HEK293 (cell line): ENCODE measurements around the gene SETD5.

Source experiments
- CTCF ChIA-PET: fragments of 350-600 bp; formaldehyde crosslinking; extraction: SDS; loops from one replicate; lab custom pipeline; 2021; ENCODE audit warnings: antibody characterized with exemption; lab: Yijun Ruan, JAX
- POLR2A ChIA-PET: fragments of 300-600 bp; formaldehyde crosslinking; extraction: SDS; loops from one replicate; lab custom pipeline; 2020; ENCODE audit warnings: antibody characterized with exemption, inconsistent platforms; lab: Yijun Ruan, JAX
- H3K27ac ChIP-seq: fragments of 200-500 bp; sonication (Bioruptor generic); 2 replicates; pipeline ENCODE4 v1.5.1; 2014; ENCODE audit warnings: low read depth, low read length, control low read depth, inconsistent platforms; ENCODE audit errors: extremely low read depth
- H3K36me3 ChIP-seq, 2 experiments: fragments of 200-500 bp in 1 of 2; sonication (Bioruptor generic) in 1 of 2; 1 replicate in 1 of 2; 2 replicates in 1 of 2; pipeline ENCODE4 v1.5.1; 2014 to 2017; ENCODE audit warnings: inconsistent platforms in 2 of 2, low read length in 2 of 2; ENCODE audit not compliant: control insufficient read depth in 2 of 2, insufficient read depth in 1 of 2
- H3K4me1 ChIP-seq: fragments of 200-500 bp; sonication (Bioruptor generic); 2 replicates; pipeline ENCODE4 v1.5.1; 2014; ENCODE audit warnings: mild to moderate bottlenecking, low read length, inconsistent platforms; ENCODE audit not compliant: control insufficient read depth, insufficient read depth
- H3K4me3 ChIP-seq: 2 replicates; pipeline ENCODE4 v1.5.1; 2011; ENCODE audit warnings: low read depth, mild to moderate bottlenecking, control low read depth, low read length, moderate library complexity
- H3K9me3 ChIP-seq: fragments of 200-500 bp; sonication (Bioruptor generic); 2 replicates; pipeline ENCODE4 v1.5.1; 2014; ENCODE audit warnings: low read depth, low read length, inconsistent platforms; ENCODE audit not compliant: control insufficient read depth, insufficient read depth
- GLIS1 ChIP-seq: fragments of 450-650 bp; formaldehyde crosslinking; IDR thresholded peaks from 2 replicates; pipeline ENCODE4 v1.5.1; 2016; ENCODE audit warnings: missing biosample characterization, missing genetic modification characterization
- KLF1 ChIP-seq: fragments of 450-650 bp; formaldehyde crosslinking; IDR thresholded peaks from 2 replicates; pipeline ENCODE4 v1.5.1; 2016; ENCODE audit warnings: missing biosample characterization, missing genetic modification characterization
- KLF7 ChIP-seq: fragments of 450-650 bp; formaldehyde crosslinking; IDR thresholded peaks from 2 replicates; pipeline ENCODE4 v1.5.1; 2016; ENCODE audit warnings: missing biosample characterization, missing genetic modification characterization, borderline replicate concordance
- PRDM1 ChIP-seq: fragments of 450-650 bp; formaldehyde crosslinking; IDR thresholded peaks from 2 replicates; pipeline ENCODE4; 2016; ENCODE audit warnings: missing biosample characterization, missing genetic modification characterization
- REPIN1 ChIP-seq: fragments of 450-650 bp; formaldehyde crosslinking; IDR thresholded peaks from 2 replicates; pipeline ENCODE4 v1.5.1; 2017; ENCODE audit warnings: missing biosample characterization, missing genetic modification characterization, low read depth
- SCRT1 ChIP-seq: fragments of 450-650 bp; formaldehyde crosslinking; IDR thresholded peaks from 2 replicates; pipeline ENCODE4 v1.5.1; 2016; ENCODE audit warnings: missing biosample characterization, missing genetic modification characterization, borderline replicate concordance
- SP2 ChIP-seq: fragments of 450-650 bp; formaldehyde crosslinking; IDR thresholded peaks from 2 replicates; pipeline ENCODE4 v1.5.1; 2016; ENCODE audit warnings: missing biosample characterization, missing genetic modification characterization
- SP7 ChIP-seq: fragments of 450-650 bp; formaldehyde crosslinking; IDR thresholded peaks from 2 replicates; pipeline ENCODE4 v1.5.1; 2016; ENCODE audit warnings: missing biosample characterization, missing genetic modification characterization
- ZBTB21 ChIP-seq: fragments of 450-650 bp; formaldehyde crosslinking; IDR thresholded peaks from 2 replicates; pipeline ENCODE4 v1.5.1; 2017; ENCODE audit warnings: missing biosample characterization, missing genetic modification characterization
- ZBTB48 ChIP-seq: fragments of 450-650 bp; formaldehyde crosslinking; IDR thresholded peaks from 2 replicates; pipeline ENCODE4 v1.5.1; 2016; ENCODE audit warnings: missing biosample characterization, missing genetic modification characterization
- ZBTB8A ChIP-seq: fragments of 450-650 bp; formaldehyde crosslinking; IDR thresholded peaks from 2 replicates; pipeline ENCODE4 v1.5.1; 2016; ENCODE audit warnings: missing biosample characterization, missing genetic modification characterization
- ZNF184 ChIP-seq: fragments of 450-650 bp; IDR thresholded peaks from 2 replicates; pipeline ENCODE4 v1.5.1; 2018; ENCODE audit warnings: missing biosample characterization, mild to moderate bottlenecking, missing genetic modification characterization
- ZNF214 ChIP-seq: fragments of 450-650 bp; formaldehyde crosslinking; IDR thresholded peaks from 2 replicates; pipeline ENCODE4 v1.5.1; 2017; ENCODE audit warnings: missing biosample characterization, mild to moderate bottlenecking, missing genetic modification characterization, borderline replicate concordance
- ZNF23 ChIP-seq: fragments of 450-650 bp; formaldehyde crosslinking; IDR thresholded peaks from 2 replicates; pipeline ENCODE4 v1.5.1; 2016; ENCODE audit warnings: missing biosample characterization, missing genetic modification characterization, borderline replicate concordance
- ZNF341 ChIP-seq: fragments of 450-650 bp; formaldehyde crosslinking; IDR thresholded peaks from 2 replicates; pipeline ENCODE4; 2016; ENCODE audit warnings: low read depth, missing biosample characterization, missing genetic modification characterization
- ZNF416 ChIP-seq: fragments of 450-650 bp; formaldehyde crosslinking; IDR thresholded peaks from 2 replicates; pipeline ENCODE4 v1.5.1; 2016; ENCODE audit warnings: missing biosample characterization, missing genetic modification characterization
- ZNF514 ChIP-seq: fragments of 450-650 bp; formaldehyde crosslinking; IDR thresholded peaks from 2 replicates; pipeline ENCODE4 v1.5.1; 2016; ENCODE audit warnings: missing biosample characterization, missing genetic modification characterization
- ZNF521 ChIP-seq: fragments of 450-650 bp; formaldehyde crosslinking; IDR thresholded peaks from 2 replicates; pipeline ENCODE4 v1.5.1; 2017; ENCODE audit warnings: missing biosample characterization, mild to moderate bottlenecking, missing genetic modification characterization
- ZNF530 ChIP-seq: fragments of 450-650 bp; formaldehyde crosslinking; IDR thresholded peaks from 2 replicates; pipeline ENCODE4 v1.5.1; 2016; ENCODE audit warnings: low read depth, missing biosample characterization, missing genetic modification characterization
- ZNF544 ChIP-seq: fragments of 450-650 bp; formaldehyde crosslinking; IDR thresholded peaks from 2 replicates; pipeline ENCODE4 v1.5.0; 2017; ENCODE audit warnings: missing biosample characterization, missing genetic modification characterization
- ZNF585B ChIP-seq: fragments of 450-650 bp; formaldehyde crosslinking; IDR thresholded peaks from 2 replicates; pipeline ENCODE4 v1.5.1; 2016; ENCODE audit warnings: missing biosample characterization, missing genetic modification characterization
- ZNF629 ChIP-seq: fragments of 450-650 bp; formaldehyde crosslinking; IDR thresholded peaks from 2 replicates; pipeline ENCODE4 v1.5.1; 2017; ENCODE audit warnings: missing biosample characterization, missing genetic modification characterization
- ZNF658 ChIP-seq: fragments of 450-650 bp; formaldehyde crosslinking; IDR thresholded peaks from 2 replicates; pipeline ENCODE4; 2016; ENCODE audit warnings: missing biosample characterization, missing genetic modification characterization
- ZNF701 ChIP-seq: fragments of 450-650 bp; formaldehyde crosslinking; IDR thresholded peaks from 2 replicates; pipeline ENCODE4 v1.5.1; 2016; ENCODE audit warnings: missing biosample characterization, missing genetic modification characterization
- ZNF843 ChIP-seq: fragments of 450-650 bp; formaldehyde crosslinking; IDR thresholded peaks from 2 replicates; pipeline ENCODE4 v1.5.1; 2016; ENCODE audit warnings: missing biosample characterization, missing genetic modification characterization
- TF ChIP-seq, protein P1 (sequence below): fragments of 450-650 bp; formaldehyde crosslinking; IDR thresholded peaks from 2 replicates; pipeline ENCODE4 v1.5.1; 2016; ENCODE audit warnings: missing biosample characterization, missing genetic modification characterization
- TF ChIP-seq, protein P2 (sequence below): fragments of 450-650 bp; formaldehyde crosslinking; IDR thresholded peaks from 2 replicates; pipeline ENCODE4 v1.5.1; 2016; ENCODE audit warnings: missing biosample characterization, missing genetic modification characterization
- TF ChIP-seq, protein P3 (sequence below): fragments of 450-650 bp; formaldehyde crosslinking; IDR thresholded peaks from 2 replicates; pipeline ENCODE4 v1.5.1; 2016; ENCODE audit warnings: missing biosample characterization, missing genetic modification characterization, low read depth

Gene SETD5

DNA sequence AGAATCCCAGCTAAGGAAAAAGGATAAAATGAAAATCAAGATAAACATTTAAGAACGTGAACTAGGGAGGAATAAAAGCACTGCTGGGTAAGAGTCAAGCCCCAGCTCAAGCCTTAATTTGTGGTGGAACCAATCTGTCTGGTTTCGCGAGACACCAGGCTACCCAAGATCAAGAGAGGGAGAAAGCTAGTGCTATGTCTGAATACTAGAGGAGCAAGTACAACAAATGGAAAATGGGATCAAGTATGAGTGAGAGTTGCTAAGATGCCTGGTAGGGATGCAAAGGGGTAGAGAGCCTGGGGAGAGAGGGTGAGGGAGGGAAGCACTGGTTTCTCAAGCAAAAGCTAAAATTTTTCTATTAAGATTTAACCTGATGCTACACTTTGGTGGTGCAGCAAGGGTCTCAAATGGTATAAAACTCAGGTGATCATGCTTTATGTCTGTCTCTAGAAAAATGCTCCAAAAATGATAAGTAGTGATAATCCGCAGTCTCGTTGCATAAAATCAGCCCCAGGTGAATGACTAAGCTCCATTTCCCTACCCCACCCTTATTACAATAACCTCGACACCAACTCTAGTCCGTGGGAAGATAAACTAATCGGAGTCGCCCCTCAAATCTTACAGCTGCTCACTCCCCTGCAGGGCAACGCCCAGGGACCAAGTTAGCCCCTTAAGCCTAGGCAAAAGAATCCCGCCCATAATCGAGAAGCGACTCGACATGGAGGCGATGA lies 1.7 kb upstream of the SETD5 start:
- Histone ChIP-seq H3K9me3 (no peaks in the 10 kb centered on the region), H3K4me3 (peak overlapping the region; percentile 63), H3K36me3 (peaks cover 24 to 49% of the 10 kb centered on the region in 2 experiments), H3K4me1 (peaks cover 15% of the 10 kb centered on the region), H3K27ac (peak overlapping the region; percentile 99)
- TF ChIP-seq ZNF514 (tag by site-specific recombination) (no peak), PRDM1 (tag by site-specific recombination) (peak; percentile 73), ZNF585B (tag by site-specific recombination) (no peak), SP7 (tag by site-specific recombination) (no peak; the same call in 1 of the 2 replicates), REPIN1 (no peak), KLF1 (tag by site-specific recombination) (peak; percentile 95), GLIS1 (tag by site-specific recombination) (peak; percentile 44; the same call in 1 of the 2 replicates), ZNF23 (no peak), ZNF658 (tag by site-specific recombination) (no peak), ZNF629 (tag by site-specific recombination) (peak; percentile 75; the same call in 1 of the 2 replicates), SP2 (no peak), ZBTB21 (tag by site-specific recombination) (peak; percentile 60; the same call in 1 of the 2 replicates), SCRT1 (tag by site-specific recombination) (no peak), ZNF843 (tag by site-specific recombination) (no peak), ZNF184 (no peak), ZNF214 (tag by site-specific recombination) (no peak), ZNF701 (no peak), ZNF416 (no peak), ZNF544 (tag by site-specific recombination) (no peak), KLF7 (tag by site-specific recombination) (peak; percentile 94), ZNF521 (no peak), ZBTB48 (tag by site-specific recombination) (peak; percentile 89), ZNF341 (tag by site-specific recombination) (no peak), ZBTB8A (tag by site-specific recombination) (peak; percentile 50; the same call in 1 of the 2 replicates), ZNF530 (tag by site-specific recombination) (no peak)
- TF ChIP-seq, protein P1, sequence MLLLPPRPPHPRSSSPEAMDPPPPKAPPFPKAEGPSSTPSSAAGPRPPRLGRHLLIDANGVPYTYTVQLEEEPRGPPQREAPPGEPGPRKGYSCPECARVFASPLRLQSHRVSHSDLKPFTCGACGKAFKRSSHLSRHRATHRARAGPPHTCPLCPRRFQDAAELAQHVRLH (tag by site-specific recombination) = no peak
- TF ChIP-seq, protein P2, sequence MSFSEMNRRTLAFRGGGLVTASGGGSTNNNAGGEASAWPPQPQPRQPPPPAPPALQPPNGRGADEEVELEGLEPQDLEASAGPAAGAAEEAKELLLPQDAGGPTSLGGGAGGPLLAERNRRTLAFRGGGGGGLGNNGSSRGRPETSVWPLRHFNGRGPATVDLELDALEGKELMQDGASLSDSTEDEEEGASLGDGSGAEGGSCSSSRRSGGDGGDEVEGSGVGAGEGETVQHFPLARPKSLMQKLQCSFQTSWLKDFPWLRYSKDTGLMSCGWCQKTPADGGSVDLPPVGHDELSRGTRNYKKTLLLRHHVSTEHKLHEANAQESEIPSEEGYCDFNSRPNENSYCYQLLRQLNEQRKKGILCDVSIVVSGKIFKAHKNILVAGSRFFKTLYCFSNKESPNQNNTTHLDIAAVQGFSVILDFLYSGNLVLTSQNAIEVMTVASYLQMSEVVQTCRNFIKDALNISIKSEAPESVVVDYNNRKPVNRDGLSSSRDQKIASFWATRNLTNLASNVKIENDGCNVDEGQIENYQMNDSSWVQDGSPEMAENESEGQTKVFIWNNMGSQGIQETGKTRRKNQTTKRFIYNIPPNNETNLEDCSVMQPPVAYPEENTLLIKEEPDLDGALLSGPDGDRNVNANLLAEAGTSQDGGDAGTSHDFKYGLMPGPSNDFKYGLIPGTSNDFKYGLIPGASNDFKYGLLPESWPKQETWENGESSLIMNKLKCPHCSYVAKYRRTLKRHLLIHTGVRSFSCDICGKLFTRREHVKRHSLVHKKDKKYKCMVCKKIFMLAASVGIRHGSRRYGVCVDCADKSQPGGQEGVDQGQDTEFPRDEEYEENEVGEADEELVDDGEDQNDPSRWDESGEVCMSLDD (tag by site-specific recombination) = no peak
- TF ChIP-seq, protein P3, sequence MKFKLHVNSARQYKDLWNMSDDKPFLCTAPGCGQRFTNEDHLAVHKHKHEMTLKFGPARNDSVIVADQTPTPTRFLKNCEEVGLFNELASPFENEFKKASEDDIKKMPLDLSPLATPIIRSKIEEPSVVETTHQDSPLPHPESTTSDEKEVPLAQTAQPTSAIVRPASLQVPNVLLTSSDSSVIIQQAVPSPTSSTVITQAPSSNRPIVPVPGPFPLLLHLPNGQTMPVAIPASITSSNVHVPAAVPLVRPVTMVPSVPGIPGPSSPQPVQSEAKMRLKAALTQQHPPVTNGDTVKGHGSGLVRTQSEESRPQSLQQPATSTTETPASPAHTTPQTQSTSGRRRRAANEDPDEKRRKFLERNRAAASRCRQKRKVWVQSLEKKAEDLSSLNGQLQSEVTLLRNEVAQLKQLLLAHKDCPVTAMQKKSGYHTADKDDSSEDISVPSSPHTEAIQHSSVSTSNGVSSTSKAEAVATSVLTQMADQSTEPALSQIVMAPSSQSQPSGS = peak; percentile 65; the same call in 1 of the 2 replicates
- ChIA-PET CTCF (interaction anchor here (0.5 to 1.3 kb wide), 3 partner anchors 21 to 28 kb away, joined by 4 to 6 read pairs (median 4); no protein-coding TSS in a partner anchor), POLR2A (interaction anchor here (0.7 to 5.1 kb wide), 17 partner anchors 9 to 926 kb away, joined by 3 to 70 read pairs (median 4); partner anchors contain the start of genes OGG1 and THUMPD3)
